T-helper 17 cell (primary cell): ENCODE measurements around the gene LINGO1. TPM values are rescaled to one million over a fixed set of nuclear protein-coding genes. Genes with fewer than 3 reads are reported as not detected.

ENCODE experiments used
- ATAC-seq: fragments of 150-1000 bp; cut with Tn5 transposase; 2 replicates; pipeline ENCODE4 v1.10.0; 2021; ENCODE audit warnings: mild to moderate bottlenecking, moderate library complexity
- DNase-seq, 3 donors: peaks; one replicate each; pipeline versions ENCODE4 v3.0.0 to v3.0.0-alpha.2; 2020 to 2021
- H3K9me3 ChIP-seq: one replicate; pipeline ENCODE4 v1.7.0; 2013; ENCODE audit warnings: low read length, mild to moderate bottlenecking; ENCODE audit not compliant: control insufficient read depth, poor library complexity, severe bottlenecking
- H3K27ac Mint-ChIP-seq: one replicate; pipeline ENCODE4 v1.8.0; 2022; ENCODE audit warnings: mild to moderate bottlenecking, moderate library complexity, mixed read lengths
- H3K27me3 Mint-ChIP-seq: one replicate; pipeline ENCODE4 v1.8.0; 2022; ENCODE audit warnings: mixed read lengths
- H3K36me3 Mint-ChIP-seq: one replicate; pipeline ENCODE4 v1.8.0; 2022; ENCODE audit warnings: low read depth, mixed read lengths
- H3K4me1 Mint-ChIP-seq: one replicate; pipeline ENCODE4 v1.8.0; 2022; ENCODE audit warnings: mild to moderate bottlenecking, mixed read lengths
- H3K4me3 Mint-ChIP-seq: one replicate; pipeline ENCODE4 v1.8.0; 2022; ENCODE audit warnings: mild to moderate bottlenecking, moderate library complexity, mixed read lengths
- total RNA-seq, 4 donors: library from RNA in 2 of 4; stranded (reverse) in 2 of 4; gene quantifications; one replicate each; pipeline ENCODE4 v1.2.3 and lab custom pipeline; 2022 to 2026

LINGO1 gene
- total RNA-seq, 2 donors from 2014 or later = not detected

- H3K27me3 Mint-ChIP-seq = peaks cover 57% of the 10 kb centered on the region
- ATAC-seq = no peak
- no peaks in the 10 kb centered on the region for H3K36me3 Mint-ChIP-seq
- peaks cover 5% of the 10 kb centered on the region for H3K4me1 Mint-ChIP-seq
- H3K4me3 Mint-ChIP-seq = no peak overlapping the region
- H3K27ac Mint-ChIP-seq = no peak overlapping the region
- no peaks in the 10 kb centered on the region for H3K9me3 ChIP-seq
- no peak for DNase-seq
Measured at GRCh38 chr15:77647961-77648360, 15.2 kb upstream of the LINGO1 start.

- no peaks in the 10 kb centered on the region for H3K36me3 Mint-ChIP-seq
- DNase-seq = no peak
- peaks cover 64% of the 10 kb centered on the region for H3K27me3 Mint-ChIP-seq
- no peak overlapping the region for H3K27ac Mint-ChIP-seq
- H3K4me3 Mint-ChIP-seq = no peak overlapping the region
- no peak for ATAC-seq
- H3K4me1 Mint-ChIP-seq = peaks cover 5% of the 10 kb centered on the region
- H3K9me3 ChIP-seq = no peaks in the 10 kb centered on the region
Measured at GRCh38 chr15:77646104-77646694, 13.5 kb upstream of the LINGO1 start.

- no peaks in the 10 kb centered on the region for H3K9me3 ChIP-seq
- peaks cover 2% of the 10 kb centered on the region for H3K4me1 Mint-ChIP-seq
- H3K36me3 Mint-ChIP-seq = no peaks in the 10 kb centered on the region
- H3K4me3 Mint-ChIP-seq = no peak overlapping the region
- DNase-seq (no peak), ATAC-seq (no peak)
- no peak overlapping the region for H3K27ac Mint-ChIP-seq
- peaks cover 66% of the 10 kb centered on the region for H3K27me3 Mint-ChIP-seq
Measured at GRCh38 chr15:77645602-77646001, 12.9 kb upstream of the LINGO1 start.

GRCh38 chr15:77644543-77645247 lies 12.0 kb upstream of the LINGO1 start:
- Mint-ChIP-seq H3K36me3 (no peaks in the 10 kb centered on the region), H3K4me3 (no peak overlapping the region), H3K27me3 (peaks cover 66% of the 10 kb centered on the region), H3K4me1 (no peaks in the 10 kb centered on the region), H3K27ac (no peak overlapping the region)
- no peak for DNase-seq
- ATAC-seq = no peak
- no peaks in the 10 kb centered on the region for H3K9me3 ChIP-seq

GRCh38 chr15:77643764-77644163 lies 11.1 kb upstream of the LINGO1 start:
- H3K9me3 ChIP-seq = no peaks in the 10 kb centered on the region
- ATAC-seq = no peak
- H3K27ac Mint-ChIP-seq = no peak overlapping the region
- DNase-seq = no peak
- H3K27me3 Mint-ChIP-seq = peaks cover 65% of the 10 kb centered on the region
- peaks cover 2% of the 10 kb centered on the region for H3K36me3 Mint-ChIP-seq
- no peaks in the 10 kb centered on the region for H3K4me1 Mint-ChIP-seq
- no peak overlapping the region for H3K4me3 Mint-ChIP-seq

- H3K4me1 Mint-ChIP-seq = no peaks in the 10 kb centered on the region
- no peak for DNase-seq
- no peak for ATAC-seq
- H3K27ac Mint-ChIP-seq = no peak overlapping the region
- H3K27me3 Mint-ChIP-seq = peaks cover 65% of the 10 kb centered on the region
- H3K36me3 Mint-ChIP-seq = peaks cover 2% of the 10 kb centered on the region
- H3K9me3 ChIP-seq = no peaks in the 10 kb centered on the region
- no peak overlapping the region for H3K4me3 Mint-ChIP-seq
Measured at GRCh38 chr15:77642793-77643430, 10.2 kb upstream of the LINGO1 start.

- ATAC-seq = no peak
- H3K27me3 Mint-ChIP-seq = peaks cover 75% of the 10 kb centered on the region
Measured at GRCh38 chr15:77641999-77642398, 9.3 kb upstream of the LINGO1 start.

GRCh38 chr15:77640615-77641014 lies 7.9 kb upstream of the LINGO1 start:
- Mint-ChIP-seq H3K27ac (no peak overlapping the region), H3K4me3 (no peak overlapping the region), H3K36me3 (peaks cover 2% of the 10 kb centered on the region), H3K4me1 (no peaks in the 10 kb centered on the region), H3K27me3 (peaks cover 77% of the 10 kb centered on the region)
- ATAC-seq (no peak), DNase-seq (no peak)
- no peaks in the 10 kb centered on the region for H3K9me3 ChIP-seq

More at GRCh38 chr15:77641999-77642398, 9.3 kb upstream of the LINGO1 start:
- Mint-ChIP-seq H3K36me3 (peaks cover 2% of the 10 kb centered on the region), H3K4me1 (no peaks in the 10 kb centered on the region), H3K4me3 (no peak overlapping the region), H3K27ac (no peak overlapping the region)
- H3K9me3 ChIP-seq = no peaks in the 10 kb centered on the region
- no peak for DNase-seq

GRCh38 chr15:77639431-77639830 lies 6.7 kb upstream of the LINGO1 start:
- no peak overlapping the region for H3K27ac Mint-ChIP-seq
- peaks cover 2% of the 10 kb centered on the region for H3K36me3 Mint-ChIP-seq
- no peaks in the 10 kb centered on the region for H3K9me3 ChIP-seq
- no peaks in the 10 kb centered on the region for H3K4me1 Mint-ChIP-seq
- no peak for DNase-seq
- peaks cover 83% of the 10 kb centered on the region for H3K27me3 Mint-ChIP-seq
- ATAC-seq = no peak
- H3K4me3 Mint-ChIP-seq = no peak overlapping the region

GRCh38 chr15:77637851-77638692 lies 5.4 kb upstream of the LINGO1 start:
- DNase-seq = no peak
- H3K9me3 ChIP-seq = no peaks in the 10 kb centered on the region
- peaks cover 7% of the 10 kb centered on the region for H3K4me1 Mint-ChIP-seq
- ATAC-seq = no peak
- H3K27ac Mint-ChIP-seq = no peak overlapping the region
- no peak overlapping the region for H3K4me3 Mint-ChIP-seq
- H3K27me3 Mint-ChIP-seq = peaks cover 83% of the 10 kb centered on the region
- peaks cover 2% of the 10 kb centered on the region for H3K36me3 Mint-ChIP-seq

GRCh38 chr15:77636209-77636608 lies 3.5 kb upstream of the LINGO1 start:
- Mint-ChIP-seq H3K4me1 (peaks cover 7% of the 10 kb centered on the region), H3K36me3 (peaks cover 2% of the 10 kb centered on the region), H3K4me3 (no peak overlapping the region), H3K27ac (no peak overlapping the region), H3K27me3 (peaks cover 70% of the 10 kb centered on the region)
- ATAC-seq = no peak
- no peak for DNase-seq
- no peaks in the 10 kb centered on the region for H3K9me3 ChIP-seq

- peak in 1 of 3 donors; percentile 40 for DNase-seq
- Mint-ChIP-seq H3K4me1 (peaks cover 10% of the 10 kb centered on the region), H3K36me3 (peaks cover 4% of the 10 kb centered on the region), H3K27ac (no peak overlapping the region), H3K27me3 (peaks cover 63% of the 10 kb centered on the region), H3K4me3 (peak overlapping the region; percentile 82)
- H3K9me3 ChIP-seq = no peaks in the 10 kb centered on the region
- peak; percentile 56 for ATAC-seq
Measured at GRCh38 chr15:77634266-77634962, 1.7 kb upstream of the LINGO1 start.
